ENCODE data around the gene LINGO1.

Gene LINGO1

GRCh38 chr15:77654975-77655374, 22.3 kb upstream of the LINGO1 start:
- DNase-seq: no peak

- no peak for DNase-seq
These were observed 21.2 kb upstream of the LINGO1 start for GRCh38 chr15:77653832-77654480.

- no peak for DNase-seq
These were observed 17.6 kb upstream of the LINGO1 start for GRCh38 chr15:77650265-77650664.

- no peak for DNase-seq
These were observed 16.9 kb upstream of the LINGO1 start for GRCh38 chr15:77649610-77650009.

- no peak for DNase-seq
These were observed 16.3 kb upstream of the LINGO1 start for GRCh38 chr15:77649017-77649416.

- DNase-seq: no peak
These were observed 15.2 kb upstream of the LINGO1 start for GRCh38 chr15:77647961-77648360.

- no peak for DNase-seq
These were observed 13.5 kb upstream of the LINGO1 start for GRCh38 chr15:77646104-77646694.

- DNase-seq: no peak
These were observed 12.9 kb upstream of the LINGO1 start for GRCh38 chr15:77645602-77646001.

- no peak for DNase-seq
These were observed 12.0 kb upstream of the LINGO1 start for GRCh38 chr15:77644543-77645247.

- DNase-seq: no peak
These were observed 11.1 kb upstream of the LINGO1 start for GRCh38 chr15:77643764-77644163.

- no peak for DNase-seq
These were observed 10.2 kb upstream of the LINGO1 start for GRCh38 chr15:77642793-77643430.

- no peak for DNase-seq
These were observed 9.3 kb upstream of the LINGO1 start for GRCh38 chr15:77641999-77642398.

- DNase-seq: no peak
These were observed 7.9 kb upstream of the LINGO1 start for GRCh38 chr15:77640615-77641014.

GRCh38 chr15:77639431-77639830, 6.7 kb upstream of the LINGO1 start:
- DNase-seq: no peak

- no peak for DNase-seq
These were observed 5.4 kb upstream of the LINGO1 start for GRCh38 chr15:77637851-77638692.

GRCh38 chr15:77636209-77636608, 3.5 kb upstream of the LINGO1 start:
- no peak for DNase-seq

- DNase-seq: no peak
These were observed 1.7 kb upstream of the LINGO1 start for GRCh38 chr15:77634266-77634962.

- DNase-seq: no peak
These were observed 1.2 kb upstream of the LINGO1 start for GRCh38 chr15:77633913-77634265.

GRCh38 chr15:77633134-77633912, 611 bp upstream of the LINGO1 start:
- DNase-seq: peak; percentile 53

- DNase-seq: no peak
These were observed 773 bp downstream of the LINGO1 start for GRCh38 chr15:77631745-77632533.
